Trophoblast cell (in vitro differentiated cells and primary cell): ENCODE measurements around the gene NINL.

Experiments
- DNase-seq, 2 donors: peaks; one replicate each; pipeline ENCODE4 v3.0.0-alpha.2; 2016
- H2AFZ ChIP-seq: 2 replicates; pipeline ENCODE4 v1.6.1; 2013; ENCODE audit warnings: low read length, moderate library complexity, mild to moderate bottlenecking; ENCODE audit not compliant: insufficient read depth, poor library complexity
- H2AK5ac ChIP-seq: 2 replicates; pipeline ENCODE4 v1.6.1; 2013; ENCODE audit warnings: mild to moderate bottlenecking, low read length
- H2BK120ac ChIP-seq: 2 replicates; pipeline ENCODE4 v1.6.1; 2013; ENCODE audit warnings: low read length, mild to moderate bottlenecking, moderate library complexity; ENCODE audit not compliant: insufficient read depth, poor library complexity
- H2BK12ac ChIP-seq: 2 replicates; pipeline ENCODE4 v1.6.1; 2013; ENCODE audit warnings: mild to moderate bottlenecking, low read length, moderate library complexity
- H2BK5ac ChIP-seq: 2 replicates; pipeline ENCODE4 v1.6.1; 2013; ENCODE audit warnings: low read length, low read depth, moderate library complexity, mild to moderate bottlenecking; ENCODE audit not compliant: poor library complexity
- H3K14ac ChIP-seq: 2 replicates; pipeline ENCODE4 v1.6.1; 2013; ENCODE audit warnings: mild to moderate bottlenecking, low read length
- H3K18ac ChIP-seq: 2 replicates; pipeline ENCODE4 v1.6.1; 2013; ENCODE audit warnings: mild to moderate bottlenecking, low read length
- H3K23ac ChIP-seq: 2 replicates; pipeline ENCODE4 v1.6.1; 2013; ENCODE audit warnings: low read length
- H3K27ac ChIP-seq: 2 replicates; pipeline ENCODE4 v1.5.1; 2013; ENCODE audit warnings: low read depth, mild to moderate bottlenecking, inconsistent platforms, low read length, moderate library complexity
- H3K27me3 ChIP-seq: 2 replicates; pipeline ENCODE4 v1.6.1; 2013; ENCODE audit warnings: inconsistent platforms, mild to moderate bottlenecking, low read length, moderate library complexity; ENCODE audit not compliant: insufficient read depth
- H3K36me3 ChIP-seq, 2 experiments: 1 replicate in 1 of 2; 2 replicates in 1 of 2; pipeline ENCODE4 v1.6.1; 2013; ENCODE audit warnings: low read length in 2 of 2, mild to moderate bottlenecking in 2 of 2, moderate library complexity in 1 of 2; ENCODE audit not compliant: insufficient read depth in 2 of 2, control insufficient read depth in 1 of 2
- H3K4ac ChIP-seq: 2 replicates; pipeline ENCODE4 v1.6.1; 2013; ENCODE audit warnings: low read depth, mild to moderate bottlenecking, low read length, moderate library complexity
- H3K4me1 ChIP-seq, 2 experiments: 1 replicate in 1 of 2; 2 replicates in 1 of 2; pipeline ENCODE4 v1.6.1; 2013; ENCODE audit warnings: low read length in 2 of 2, mild to moderate bottlenecking in 2 of 2, moderate library complexity in 1 of 2; ENCODE audit not compliant: insufficient read depth in 2 of 2, control insufficient read depth in 1 of 2
- H3K4me2 ChIP-seq: 2 replicates; pipeline ENCODE4 v1.6.1; 2013; ENCODE audit warnings: inconsistent platforms, mild to moderate bottlenecking, low read length, moderate library complexity
- H3K4me3 ChIP-seq: 2 replicates; pipeline ENCODE4 v1.5.1; 2013; ENCODE audit warnings: mild to moderate bottlenecking, low read depth, low read length, inconsistent platforms
- H3K79me1 ChIP-seq: one replicate; pipeline ENCODE4 v1.6.1; 2013; ENCODE audit warnings: low read length
- H3K79me2 ChIP-seq: 2 replicates; pipeline ENCODE4 v1.6.1; 2013; ENCODE audit warnings: low read length, mild to moderate bottlenecking; ENCODE audit not compliant: control insufficient read depth, insufficient read depth, poor library complexity
- H3K9ac ChIP-seq: 2 replicates; pipeline ENCODE4 v1.6.1; 2013; ENCODE audit warnings: mild to moderate bottlenecking, low read length
- H3K9me3 ChIP-seq: 2 replicates; pipeline ENCODE4 v1.6.1; 2013; ENCODE audit warnings: low read depth, mild to moderate bottlenecking, control low read depth, inconsistent platforms, low read length; ENCODE audit not compliant: insufficient read depth
- H4K12ac ChIP-seq: 2 replicates; pipeline ENCODE4 v1.6.1; 2013; ENCODE audit warnings: low read depth, mild to moderate bottlenecking, low read length, moderate library complexity
- H4K8ac ChIP-seq: 2 replicates; pipeline ENCODE4 v1.6.1; 2013; ENCODE audit warnings: low read depth, mild to moderate bottlenecking, low read length, moderate library complexity
- H4K91ac ChIP-seq: one replicate; pipeline ENCODE4 v1.6.1; 2013; ENCODE audit warnings: low read depth, mild to moderate bottlenecking, low read length, moderate library complexity
- whole genome bisulfite sequencing: extraction: QIAGEN DNeasy Blood & Tissue Kit; methylation state at CpG from one replicate; pipeline ENCODE4 v1.1.7; 2013; ENCODE audit warnings: missing lambda C conversion rate; ENCODE audit not compliant: insufficient read length, insufficient coverage; ENCODE audit errors: extremely low coverage; 5-methylcytosine and 5-hydroxymethylcytosine counted together

The NINL gene

DNA sequence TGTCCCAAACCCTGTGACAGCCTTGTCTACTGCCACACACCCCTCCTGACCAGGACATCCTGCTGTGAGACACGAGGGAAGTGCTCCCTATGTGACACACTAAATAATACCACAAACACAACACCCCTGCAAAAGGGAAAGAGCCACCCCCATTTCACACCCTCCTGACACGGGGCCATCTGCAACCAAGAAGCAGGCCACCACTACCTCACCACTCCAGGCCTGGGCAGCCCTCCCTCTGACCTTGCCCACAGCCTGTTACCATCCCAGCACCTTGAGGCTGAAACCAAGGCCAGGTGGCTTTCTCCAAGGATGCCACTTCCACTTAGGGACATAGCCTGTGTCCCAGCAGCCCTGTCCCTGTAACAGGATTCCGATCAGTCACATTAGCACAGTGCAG, 68.2 kb downstream of the NINL start:
- Histone ChIP-seq H3K27me3 (no peaks in the 10 kb centered on the region), H2BK120ac (no peak overlapping the region), H3K4me1 (no peaks in the 10 kb centered on the region), H3K9ac (no peak overlapping the region), H2AFZ (no peak overlapping the region), H3K9me3 (peaks cover 14% of the 10 kb centered on the region), H2BK5ac (no peak overlapping the region), H3K79me1 (no peaks in the 10 kb centered on the region), H3K23ac (no peak overlapping the region), H4K12ac (no peak overlapping the region), H3K14ac (no peak overlapping the region), H4K91ac (no peak overlapping the region), H3K27ac (no peak overlapping the region), H3K79me2 (no peaks in the 10 kb centered on the region), H3K36me3 (peaks cover 28 to 37% of the 10 kb centered on the region in 2 experiments), H3K4me3 (no peak overlapping the region), H4K8ac (no peak overlapping the region), H2BK12ac (no peak overlapping the region), H3K4ac (no peak overlapping the region), H2AK5ac (no peak overlapping the region), H3K18ac (no peak overlapping the region), H3K4me2 (no peak overlapping the region)
- DNase-seq = no peak
- WGBS = no CpG with 5 or more reads among the region's 3 CpGs

DNA sequence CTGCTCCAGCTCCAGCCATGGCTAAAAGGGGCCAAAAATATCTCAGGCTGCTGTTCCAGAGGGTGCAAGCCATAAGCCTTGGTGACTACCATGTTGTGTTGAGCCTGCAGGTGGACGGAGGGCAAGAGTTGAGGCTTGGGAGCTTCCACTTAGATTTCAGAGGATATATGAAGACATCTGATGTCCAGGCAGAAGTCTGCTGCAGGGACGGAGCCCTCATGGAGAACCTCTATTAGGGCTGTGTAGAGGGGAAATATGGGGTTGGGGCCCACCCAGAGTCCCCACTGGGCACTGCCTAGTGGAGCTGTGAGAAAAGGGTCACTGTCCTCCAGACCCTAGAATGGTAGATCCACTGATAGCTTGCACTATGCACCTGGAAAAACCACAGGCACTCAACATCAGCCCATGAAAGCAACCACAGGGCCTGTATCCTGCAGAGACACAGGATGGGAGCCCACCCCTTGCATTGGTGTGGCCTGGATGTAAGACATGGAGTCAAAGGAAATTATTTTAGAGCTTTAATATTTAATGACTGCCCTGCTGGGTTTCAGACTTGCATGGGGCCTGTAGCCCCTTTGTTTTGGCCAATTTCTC, 70.5 kb downstream of the NINL start:
- Histone ChIP-seq H3K4me1 (no peaks in the 10 kb centered on the region), H3K9me3 (peaks cover 14% of the 10 kb centered on the region), H3K4ac (no peak overlapping the region), H3K23ac (no peak overlapping the region), H3K14ac (no peak overlapping the region), H3K4me2 (no peak overlapping the region), H2BK5ac (no peak overlapping the region), H3K79me1 (no peaks in the 10 kb centered on the region), H3K9ac (no peak overlapping the region), H3K79me2 (no peaks in the 10 kb centered on the region), H2AK5ac (no peak overlapping the region), H4K12ac (no peak overlapping the region), H3K27ac (no peak overlapping the region), H2AFZ (no peak overlapping the region), H3K36me3 (peaks cover 46 to 57% of the 10 kb centered on the region in 2 experiments), H2BK12ac (no peak overlapping the region), H3K4me3 (no peak overlapping the region), H4K91ac (no peak overlapping the region), H2BK120ac (no peak overlapping the region), H4K8ac (no peak overlapping the region), H3K27me3 (no peaks in the 10 kb centered on the region), H3K18ac (no peak overlapping the region)
- no peak for DNase-seq
- WGBS = no CpG with 5 or more reads among the region's 2 CpGs

DNA sequence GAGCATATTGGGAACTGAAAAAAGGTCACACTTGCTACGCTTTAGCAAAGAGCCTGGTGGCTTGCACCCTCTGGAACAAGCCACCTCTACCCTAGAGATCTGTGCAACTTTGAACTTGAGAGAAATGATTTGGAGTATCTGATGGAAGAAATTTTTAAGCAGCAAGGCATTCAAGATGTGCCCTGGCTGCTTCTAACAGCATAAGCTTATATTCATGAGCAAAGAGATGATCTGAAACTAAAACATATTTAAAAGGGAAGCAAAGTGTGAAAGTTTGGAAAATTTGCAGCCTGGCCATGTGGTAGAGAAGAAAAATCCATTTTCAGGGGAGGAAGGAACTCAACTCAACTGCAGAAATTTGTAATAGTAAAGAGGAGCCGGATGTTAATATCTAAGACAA, 71.1 kb downstream of the NINL start:
- Histone ChIP-seq H2BK120ac (no peak overlapping the region), H3K4me2 (no peak overlapping the region), H4K8ac (no peak overlapping the region), H3K36me3 (peaks cover 50 to 62% of the 10 kb centered on the region in 2 experiments), H3K79me1 (no peaks in the 10 kb centered on the region), H3K23ac (no peak overlapping the region), H3K79me2 (no peaks in the 10 kb centered on the region), H3K4me3 (no peak overlapping the region), H4K12ac (no peak overlapping the region), H3K18ac (no peak overlapping the region), H2AK5ac (no peak overlapping the region), H3K4me1 (no peaks in the 10 kb centered on the region), H3K14ac (no peak overlapping the region), H2BK5ac (no peak overlapping the region), H4K91ac (no peak overlapping the region), H3K4ac (no peak overlapping the region), H3K9ac (no peak overlapping the region), H2AFZ (no peak overlapping the region), H3K27ac (no peak overlapping the region), H3K9me3 (peaks cover 14% of the 10 kb centered on the region), H3K27me3 (no peaks in the 10 kb centered on the region), H2BK12ac (no peak overlapping the region)
- no CpG with 5 or more reads among the region's 2 CpGs for WGBS
- DNase-seq = no peak

DNA sequence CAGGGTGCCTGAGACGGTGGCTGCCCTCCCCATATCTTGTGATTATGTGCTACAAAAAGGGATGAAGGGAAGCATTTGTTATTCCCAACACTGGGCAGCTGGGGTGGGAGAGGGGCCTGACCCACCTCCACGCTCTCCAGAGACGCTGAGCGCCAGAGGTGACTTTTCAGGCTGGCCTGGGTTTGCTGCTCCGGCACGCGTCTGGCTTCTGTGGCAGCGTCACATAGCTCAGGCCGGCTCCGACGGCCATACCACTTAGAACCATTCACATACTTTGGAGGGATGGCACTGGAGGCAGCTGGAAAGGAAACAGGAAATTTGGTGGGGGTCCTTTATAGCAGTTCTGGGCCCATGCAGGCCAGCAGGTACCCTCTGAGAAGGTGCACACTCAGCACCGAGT, 72.6 kb downstream of the NINL start:
- Histone ChIP-seq H3K18ac (no peak overlapping the region), H4K12ac (no peak overlapping the region), H3K4ac (no peak overlapping the region), H4K8ac (no peak overlapping the region), H2BK5ac (no peak overlapping the region), H3K4me1 (no peaks in the 10 kb centered on the region), H4K91ac (no peak overlapping the region), H2BK120ac (no peak overlapping the region), H3K79me2 (no peaks in the 10 kb centered on the region), H3K27me3 (no peaks in the 10 kb centered on the region), H2BK12ac (no peak overlapping the region), H3K79me1 (no peaks in the 10 kb centered on the region), H3K9me3 (peaks cover 14% of the 10 kb centered on the region), H2AFZ (no peak overlapping the region), H3K9ac (no peak overlapping the region), H3K36me3 (peaks cover 62 to 73% of the 10 kb centered on the region in 2 experiments), H2AK5ac (no peak overlapping the region), H3K23ac (no peak overlapping the region), H3K4me2 (no peak overlapping the region), H3K4me3 (no peak overlapping the region), H3K14ac (no peak overlapping the region), H3K27ac (no peak overlapping the region)
- no CpG with 5 or more reads among the region's 12 CpGs for WGBS
- DNase-seq = no peak
